AG10803 (cell line): ENCODE data around the gene TSPEAR.
"Not testable (repeated sequence)": the region's sequence is repeated elsewhere in the genome, so short reads cannot be mapped to it uniquely, and the experiment has no call there.

Experiments
- DNase-seq: peaks from one replicate; pipeline ENCODE4 v3.0.0; 2010; ENCODE audit warnings: low read depth
- H3K4me3 ChIP-seq: 2 replicates; pipeline ENCODE4 v1.5.1; 2011; ENCODE audit warnings: mild to moderate bottlenecking, low read length, control low read depth
- CTCF ChIP-seq: conservative IDR thresholded peaks from 2 replicates; pipeline ENCODE4 v1.5.1; 2011; ENCODE audit warnings: mild to moderate bottlenecking, low read length, control low read depth, inconsistent platforms

Gene TSPEAR

DNA sequence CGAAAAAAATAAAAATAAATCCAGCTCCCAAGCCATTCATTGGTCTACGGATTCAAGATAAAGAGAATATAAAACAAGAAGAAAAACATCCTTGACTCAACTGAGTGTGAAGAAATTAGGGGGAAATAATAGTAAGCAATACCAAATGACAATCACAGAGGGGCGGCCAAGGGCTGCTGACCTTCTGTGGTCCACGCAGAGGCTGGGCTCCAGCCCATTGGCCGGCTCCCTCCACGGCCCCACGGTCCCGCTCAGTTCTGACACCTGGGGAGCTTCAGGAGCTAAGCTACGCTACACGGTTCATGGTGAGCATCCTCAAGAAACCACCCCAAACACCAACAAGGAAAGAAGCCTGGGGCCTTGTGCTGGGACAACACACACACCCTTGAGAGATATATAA, 14.8 kb downstream of the TSPEAR start:
- no peak for DNase-seq
- no peak overlapping the region for H3K4me3 ChIP-seq
- no peak for TF ChIP-seq CTCF

DNA sequence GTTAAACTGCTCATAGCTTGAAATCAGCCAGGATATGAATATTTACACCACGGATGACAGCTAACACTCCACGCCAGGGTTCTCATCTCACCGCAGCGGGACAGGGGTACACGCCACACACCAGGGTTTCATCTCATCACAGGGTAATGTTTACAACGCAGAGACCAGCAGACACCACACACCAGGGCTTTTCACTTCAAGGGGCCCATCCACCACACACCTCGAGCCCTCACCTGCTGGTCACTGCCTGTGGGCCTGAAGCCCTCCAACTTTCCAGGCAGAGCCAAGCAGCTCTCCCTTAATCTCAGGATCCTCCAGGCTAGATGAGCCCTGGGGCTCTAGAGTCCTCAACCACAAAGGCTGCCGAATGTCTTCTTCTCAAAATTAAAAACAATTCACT, 15.7 kb downstream of the TSPEAR start:
- no peak for TF ChIP-seq CTCF
- DNase-seq = no peak
- no peak overlapping the region for H3K4me3 ChIP-seq

DNA sequence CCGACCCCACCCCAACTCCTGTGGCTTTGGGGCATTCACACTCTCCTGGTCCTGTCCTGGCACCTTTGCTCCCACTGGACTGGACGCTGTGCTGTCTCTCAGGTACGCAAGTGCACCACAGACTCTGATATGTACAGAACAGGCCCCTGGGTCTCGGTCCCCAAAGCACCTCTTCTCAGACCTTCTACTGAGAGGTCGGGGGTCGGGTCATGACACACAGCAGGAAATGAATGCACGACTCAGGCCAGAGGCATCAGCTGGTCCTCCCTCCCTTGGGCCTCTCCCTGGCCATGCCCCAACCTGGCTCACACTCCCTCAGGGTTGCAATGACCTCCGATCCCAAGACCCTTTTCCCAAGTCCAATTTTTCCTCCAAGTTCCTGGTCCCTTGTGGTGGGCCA, 16.2 kb downstream of the TSPEAR start:
- no peak for TF ChIP-seq CTCF
- H3K4me3 ChIP-seq = no peak overlapping the region
- no peak for DNase-seq

GRCh38 chr21:44694776-44695175, 16.6 kb downstream of the TSPEAR start:
- no peak for TF ChIP-seq CTCF
- DNase-seq = no peak
- H3K4me3 ChIP-seq = no peak overlapping the region

DNA sequence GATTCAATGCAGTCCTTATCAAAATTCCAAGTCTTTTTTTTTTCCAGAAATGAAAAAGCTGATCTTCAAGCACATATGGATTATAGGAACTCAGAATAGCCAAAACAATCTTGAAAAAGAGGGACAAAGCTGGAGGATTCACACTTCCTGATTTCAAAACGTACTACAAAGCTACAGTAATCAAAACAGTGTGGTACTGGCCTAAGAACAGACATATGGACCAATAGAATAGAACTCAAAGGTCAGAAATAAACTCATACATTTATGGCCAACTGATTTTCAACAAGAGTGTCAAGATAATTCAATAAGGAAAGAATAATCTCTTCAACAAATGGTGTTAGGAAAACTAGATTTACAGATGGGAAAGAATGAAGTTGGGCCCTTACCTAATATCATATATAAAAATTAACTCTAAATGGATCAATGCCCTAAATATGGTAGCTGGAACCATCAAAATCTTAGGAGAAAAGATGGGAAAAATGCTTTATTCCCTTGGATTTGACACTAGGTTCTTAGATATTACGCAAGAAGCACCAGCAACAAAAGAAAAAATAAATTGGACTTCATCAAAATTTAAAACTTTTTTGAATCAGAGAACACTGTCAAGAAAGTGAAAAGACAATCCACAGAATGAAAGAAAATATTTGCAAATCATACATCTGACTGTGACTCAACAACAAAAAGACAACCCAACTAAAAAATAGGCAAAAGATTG, 18.4 kb downstream of the TSPEAR start:
- TF ChIP-seq CTCF = no peak
- H3K4me3 ChIP-seq = no peak overlapping the region
- DNase-seq = no peak

DNA sequence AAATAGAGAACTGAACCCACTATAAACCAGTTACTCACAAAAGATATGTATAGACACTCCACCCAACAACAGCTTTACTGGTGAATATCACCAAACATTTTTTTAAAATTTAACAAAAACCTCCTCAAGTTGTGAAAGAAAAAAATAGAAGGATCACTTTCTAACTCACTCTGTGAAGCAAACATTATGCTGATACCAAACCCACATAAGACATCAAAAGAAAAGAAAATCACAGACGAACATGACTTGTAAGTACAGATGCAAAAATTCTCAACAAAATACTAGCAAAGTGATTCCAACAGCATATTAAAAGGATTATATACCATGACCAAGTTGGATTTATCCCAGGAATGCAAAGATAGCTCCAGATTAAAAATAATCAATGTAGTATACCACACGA, 19.7 kb downstream of the TSPEAR start:
- H3K4me3 ChIP-seq = no peak overlapping the region
- DNase-seq = no peak
- TF ChIP-seq CTCF = no peak

DNA sequence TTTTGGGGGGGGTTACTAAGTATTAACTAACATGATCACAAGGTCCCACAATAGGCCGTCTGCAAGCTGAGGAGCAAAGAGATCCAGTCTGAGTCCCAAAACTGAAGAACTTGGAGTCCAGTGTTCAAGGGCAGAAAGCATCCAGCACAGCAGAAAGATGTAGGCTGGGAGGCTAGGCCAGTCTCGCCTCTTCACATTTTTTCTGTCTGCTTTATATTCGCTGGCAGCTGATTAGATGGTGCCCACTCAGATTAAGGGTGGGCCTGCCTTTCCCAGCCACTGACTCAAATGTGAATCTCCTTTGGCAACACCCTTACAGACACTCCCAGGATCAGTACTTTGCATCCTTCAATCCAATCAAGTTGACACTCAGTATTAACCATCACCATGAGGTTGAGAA, 21.6 kb downstream of the TSPEAR start:
- not testable (repeated sequence) for DNase-seq, H3K4me3 ChIP-seq

- TF ChIP-seq CTCF = no peak
- no peak for DNase-seq
- H3K4me3 ChIP-seq = no peak overlapping the region
These were observed 23.7 kb downstream of the TSPEAR start for GRCh38 chr21:44687671-44688070.
